Measurements from ENCODE around the gene FGF9. TPM values are rescaled to one million over a fixed set of nuclear protein-coding genes. Genes with fewer than 3 reads are reported as not detected.

Gene FGF9
- total RNA-seq, 1 experiment from 2014 or later, result 0.21 TPM

DNA sequence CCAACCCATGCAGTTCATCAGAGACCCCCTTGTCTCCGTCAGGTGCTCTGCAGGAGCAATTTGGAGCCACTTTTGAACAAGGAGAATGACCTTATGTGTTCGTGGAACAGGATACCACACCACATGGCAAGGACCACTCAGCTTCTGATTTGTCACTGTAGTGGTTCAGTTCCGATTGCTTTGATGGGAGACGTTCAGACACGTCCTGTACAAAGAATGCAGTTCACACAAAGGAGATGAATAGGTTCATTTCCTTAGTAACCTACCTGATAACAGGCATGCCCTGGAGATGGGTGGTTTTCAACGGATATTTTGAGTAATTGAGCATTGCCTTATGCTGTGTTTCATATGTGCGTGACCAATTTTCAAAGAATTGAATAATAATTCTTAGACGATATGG is 17.2 kb downstream of the FGF9 start:
- TF ChIP-seq EZH2 (IDR thresholded peaks at IDR 0.05; ENCODE audit: borderline replicate concordance, low read depth, low read length, poor library complexity, severe bottlenecking), result no peak
- TF ChIP-seq, protein P1, sequence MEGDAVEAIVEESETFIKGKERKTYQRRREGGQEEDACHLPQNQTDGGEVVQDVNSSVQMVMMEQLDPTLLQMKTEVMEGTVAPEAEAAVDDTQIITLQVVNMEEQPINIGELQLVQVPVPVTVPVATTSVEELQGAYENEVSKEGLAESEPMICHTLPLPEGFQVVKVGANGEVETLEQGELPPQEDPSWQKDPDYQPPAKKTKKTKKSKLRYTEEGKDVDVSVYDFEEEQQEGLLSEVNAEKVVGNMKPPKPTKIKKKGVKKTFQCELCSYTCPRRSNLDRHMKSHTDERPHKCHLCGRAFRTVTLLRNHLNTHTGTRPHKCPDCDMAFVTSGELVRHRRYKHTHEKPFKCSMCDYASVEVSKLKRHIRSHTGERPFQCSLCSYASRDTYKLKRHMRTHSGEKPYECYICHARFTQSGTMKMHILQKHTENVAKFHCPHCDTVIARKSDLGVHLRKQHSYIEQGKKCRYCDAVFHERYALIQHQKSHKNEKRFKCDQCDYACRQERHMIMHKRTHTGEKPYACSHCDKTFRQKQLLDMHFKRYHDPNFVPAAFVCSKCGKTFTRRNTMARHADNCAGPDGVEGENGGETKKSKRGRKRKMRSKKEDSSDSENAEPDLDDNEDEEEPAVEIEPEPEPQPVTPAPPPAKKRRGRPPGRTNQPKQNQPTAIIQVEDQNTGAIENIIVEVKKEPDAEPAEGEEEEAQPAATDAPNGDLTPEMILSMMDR (conservative IDR thresholded peaks at IDR 0.05; ENCODE audit: low read depth, low read length), result no peak
- ChIA-PET CTCF (no interaction called here), POLR2A (ENCODE audit: low non-redundant PET) (no interaction called here)
- intact Hi-C loops (cut with micrococcal nuclease; ENCODE audit: unreplicated experiment), result no loop called here
- BruUV-seq (replicated peaks), result no TSS peak
- no peaks in the 10 kb centered on the region for H3K36me3 ChIP-seq (ENCODE audit: insufficient read depth, low read length, poor library complexity, severe bottlenecking)
- no peak overlapping the region for H3K4me3 ChIP-seq (ENCODE audit: low read depth, low read length, poor library complexity, severe bottlenecking)
- H3K27ac ChIP-seq (ENCODE audit: low read depth, low read length, poor library complexity, severe bottlenecking), result no peak overlapping the region
- DNase-seq (ENCODE audit: low spot score), result no peak
- H3K27me3 ChIP-seq (replicated peaks; ENCODE audit: insufficient read depth, low read depth, low read length, poor library complexity), result peaks cover 10% of the 10 kb centered on the region
- no peaks in the 10 kb centered on the region for H3K9me3 ChIP-seq (ENCODE audit: low read depth, low read length, poor library complexity, severe bottlenecking)
- H3K4me1 ChIP-seq (ENCODE audit: insufficient read depth, low read length, poor library complexity, severe bottlenecking), result no peaks in the 10 kb centered on the region

DNA sequence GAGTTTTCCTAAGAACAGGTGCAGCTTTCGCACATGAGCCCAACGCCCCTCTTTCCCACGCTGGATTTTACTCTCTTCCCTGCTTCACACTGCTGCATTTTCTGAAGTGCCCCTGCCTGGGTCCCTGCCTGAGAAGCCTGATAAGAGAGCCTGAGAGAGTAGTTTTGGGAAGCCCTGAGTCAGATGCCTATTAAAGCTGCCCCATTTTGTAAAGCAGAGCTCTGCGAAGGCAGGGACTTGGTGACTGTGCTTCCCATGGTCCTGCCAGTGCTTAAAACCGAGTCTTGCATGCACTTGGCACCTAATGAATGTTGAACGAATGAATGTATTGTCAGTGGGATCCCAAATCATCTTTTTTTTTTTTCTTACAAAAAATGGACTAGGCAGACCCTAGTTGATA is 18.2 kb downstream of the FGF9 start:
- no peaks in the 10 kb centered on the region for H3K36me3 ChIP-seq (ENCODE audit: insufficient read depth, low read length, poor library complexity, severe bottlenecking)
- no peak overlapping the region for H3K27ac ChIP-seq (ENCODE audit: low read depth, low read length, poor library complexity, severe bottlenecking)
- intact Hi-C loops (cut with micrococcal nuclease; ENCODE audit: unreplicated experiment), result no loop called here
- H3K27me3 ChIP-seq (replicated peaks; ENCODE audit: insufficient read depth, low read depth, low read length, poor library complexity), result peaks cover 10% of the 10 kb centered on the region
- DNase-seq (ENCODE audit: low spot score), result no peak
- ChIA-PET CTCF (interaction anchor here (0.6 kb wide), 1 partner anchor 1889 kb away, joined by 4 read pairs; no protein-coding TSS in a partner anchor), POLR2A (ENCODE audit: low non-redundant PET) (no interaction called here)
- no peaks in the 10 kb centered on the region for H3K9me3 ChIP-seq (ENCODE audit: low read depth, low read length, poor library complexity, severe bottlenecking)
- H3K4me1 ChIP-seq (ENCODE audit: insufficient read depth, low read length, poor library complexity, severe bottlenecking), result no peaks in the 10 kb centered on the region
- no peak overlapping the region for H3K4me3 ChIP-seq (ENCODE audit: low read depth, low read length, poor library complexity, severe bottlenecking)
- no TSS peak for BruUV-seq (replicated peaks)
- TF ChIP-seq, protein P1 (conservative IDR thresholded peaks at IDR 0.05; ENCODE audit: low read depth, low read length), result no peak
- TF ChIP-seq EZH2 (IDR thresholded peaks at IDR 0.05; ENCODE audit: borderline replicate concordance, low read depth, low read length, poor library complexity, severe bottlenecking), result no peak

DNA sequence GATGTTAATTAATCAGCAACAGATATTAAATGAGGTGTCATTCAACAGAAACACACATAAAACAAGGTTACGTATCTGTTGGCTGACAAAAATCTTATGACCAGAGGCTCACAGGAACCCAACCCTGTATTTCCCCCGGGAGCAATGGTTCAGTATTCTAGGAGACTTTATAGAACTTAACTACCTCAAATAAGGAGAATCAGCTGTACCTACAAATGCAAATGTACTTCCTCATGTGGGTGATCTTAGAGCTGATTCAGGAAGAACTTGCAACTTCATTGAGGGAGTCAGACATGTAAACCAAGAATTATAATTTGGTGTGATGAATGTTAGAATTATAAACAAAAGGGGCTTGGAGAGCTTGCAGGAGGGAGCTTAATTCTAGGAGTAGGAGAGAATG is 20.1 kb downstream of the FGF9 start:
- Histone ChIP-seq H3K4me1 (ENCODE audit: insufficient read depth, low read length, poor library complexity, severe bottlenecking) (no peaks in the 10 kb centered on the region), H3K9me3 (ENCODE audit: low read depth, low read length, poor library complexity, severe bottlenecking) (no peaks in the 10 kb centered on the region), H3K27ac (ENCODE audit: low read depth, low read length, poor library complexity, severe bottlenecking) (no peak overlapping the region), H3K27me3 (replicated peaks; ENCODE audit: insufficient read depth, low read depth, low read length, poor library complexity) (peaks cover 10% of the 10 kb centered on the region), H3K4me3 (ENCODE audit: low read depth, low read length, poor library complexity, severe bottlenecking) (no peak overlapping the region), H3K36me3 (ENCODE audit: insufficient read depth, low read length, poor library complexity, severe bottlenecking) (no peaks in the 10 kb centered on the region)
- intact Hi-C loops (cut with micrococcal nuclease; ENCODE audit: unreplicated experiment), result no loop called here
- POLR2A ChIA-PET (ENCODE audit: low non-redundant PET), result no interaction called here
- TF ChIP-seq, protein P1 (conservative IDR thresholded peaks at IDR 0.05; ENCODE audit: low read depth, low read length), result no peak
- no peak for TF ChIP-seq EZH2 (IDR thresholded peaks at IDR 0.05; ENCODE audit: borderline replicate concordance, low read depth, low read length, poor library complexity, severe bottlenecking)
- CTCF ChIA-PET, result no interaction called here
- no TSS peak for BruUV-seq (replicated peaks)
- no peak for DNase-seq (ENCODE audit: low spot score)
